Uterus (tissue), 2 donors: Measurements from ENCODE around the gene SEC61A1.

Experiments used
- CTCF ChIP-seq, 4 experiments: fragments of 200-600 bp in 2 of 4; fragments of 450-650 bp in 2 of 4; sonication (generic) in 2 of 4; IDR thresholded peaks; one replicate each; pipeline ENCODE4 v1.5.1; 2016 to 2019; ENCODE audit warnings: antibody characterized with exemption in 4 of 4, mild to moderate bottlenecking in 2 of 4, moderate library complexity in 1 of 4
- POLR2A ChIP-seq, 2 donors: fragments of 450-650 bp; IDR thresholded peaks; one replicate each; pipeline ENCODE4 v1.6.1; 2016; ENCODE audit warnings: antibody characterized with exemption in 2 of 2, mild to moderate bottlenecking in 1 of 2, moderate library complexity in 1 of 2

DNA sequence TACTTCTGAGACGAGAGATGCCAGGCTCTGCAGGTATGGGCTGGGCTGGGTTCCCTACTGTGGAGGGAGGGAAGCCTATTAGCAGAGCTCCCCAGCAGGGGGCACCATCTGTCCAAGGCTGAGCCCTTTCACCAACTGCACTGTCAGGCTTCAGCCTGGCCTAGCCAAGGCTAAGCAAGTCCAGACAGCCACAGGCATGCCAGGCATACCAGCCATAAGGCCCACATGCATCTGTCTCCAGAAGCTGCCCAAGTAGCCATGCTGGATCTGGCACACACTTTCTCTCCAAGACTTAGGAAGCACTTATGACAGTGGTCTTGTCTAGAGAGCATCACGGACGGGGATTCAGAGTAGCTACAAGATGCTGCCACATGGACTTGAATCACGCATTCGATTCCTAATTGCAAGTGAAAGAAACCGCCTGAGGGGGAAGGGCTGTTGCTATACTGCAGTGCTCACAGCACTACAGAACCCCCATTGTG is 43.0 kb downstream of the SEC61A1 start:
- TF ChIP-seq CTCF (IDR thresholded peaks at IDR 0.05): peak; percentile 67 to 83 (median 77)
- no peak for TF ChIP-seq POLR2A (IDR thresholded peaks at IDR 0.05)
